Upper lobe of right lung (tissue), 1 donor: ENCODE measurements around the gene TMEM69. TPM values are rescaled to one million over a fixed set of nuclear protein-coding genes. Genes with fewer than 3 reads are reported as not detected.
"Not testable (repeated sequence)": the region's sequence is repeated elsewhere in the genome, so short reads cannot be mapped to it uniquely, and the experiment has no call there.

Source experiments
- ATAC-seq: fragments of 200-7000 bp; cut with Tn5 transposase; one replicate; pipeline ENCODE4 v1.9.1; 2020; ENCODE audit warnings: mild to moderate bottlenecking, moderate library complexity
- DNase-seq: peaks from one replicate; pipeline ENCODE4 v3.0.0-alpha.2; 2020
- H3K27ac ChIP-seq: fragments of 200-600 bp; one replicate; pipeline ENCODE4 v1.8.0; 2022
- H3K27me3 ChIP-seq: fragments of 200-600 bp; one replicate; pipeline ENCODE4 v1.8.0; 2022; ENCODE audit warnings: mild to moderate bottlenecking
- H3K36me3 ChIP-seq: fragments of 200-600 bp; one replicate; pipeline ENCODE4 v1.8.0; 2022
- H3K4me1 ChIP-seq: fragments of 200-600 bp; one replicate; pipeline ENCODE4 v1.8.0; 2022
- H3K4me3 ChIP-seq: fragments of 200-600 bp; one replicate; pipeline ENCODE4 v1.8.0; 2022; ENCODE audit warnings: mild to moderate bottlenecking
- H3K9me3 ChIP-seq: fragments of 200-600 bp; one replicate; pipeline ENCODE4 v1.8.0; 2022
- CTCF ChIP-seq: fragments of 200-600 bp; IDR thresholded peaks from one replicate; pipeline ENCODE4 v1.8.0; 2022; ENCODE audit warnings: antibody characterized with exemption
- intact Hi-C: fragments of 100-400 bp; cut with DNase I; formaldehyde crosslinking; loops from one replicate; pipeline ENCODE4 v1.11.0; 2022
- total RNA-seq: library from RNA; stranded (reverse); fragmentation: NEBNext Ultra II Directional; extraction: Animal tissue kit (Norgen Biotek cat#: 25700); gene quantifications from one replicate; pipeline ENCODE4 v1.2.1, GENCODE V29; 2021
- donor health status: DM: no; HTN: yes; CAD: no; lungs with severe emphysema.

The TMEM69 gene
- total RNA-seq, 1 donor from 2014 or later: 15.5 TPM

GRCh38 chr1:45716700-45717099 lies 28.7 kb downstream of the TMEM69 start:
- peaks cover 22% of the 10 kb centered on the region for H3K36me3 ChIP-seq
- H3K9me3 ChIP-seq: no peaks in the 10 kb centered on the region
- TF ChIP-seq CTCF: no peak
- no peaks in the 10 kb centered on the region for H3K4me1 ChIP-seq
- ATAC-seq: no peak
- no peaks in the 10 kb centered on the region for H3K27me3 ChIP-seq
- no peak overlapping the region for H3K27ac ChIP-seq
- DNase-seq: no peak
- intact Hi-C loops: no loop called here
- no peak overlapping the region for H3K4me3 ChIP-seq

- H3K36me3 ChIP-seq: peaks cover 17% of the 10 kb centered on the region
- H3K27me3 ChIP-seq, H3K27ac ChIP-seq, ATAC-seq, H3K4me1 ChIP-seq, H3K4me3 ChIP-seq, DNase-seq, intact Hi-C loops, H3K9me3 ChIP-seq: not testable (repeated sequence)
These were observed 29.4 kb downstream of the TMEM69 start for GRCh38 chr1:45717386-45717785.

- ATAC-seq (peak; percentile 31), DNase-seq (no peak)
- Histone ChIP-seq H3K27me3 (no peaks in the 10 kb centered on the region), H3K36me3 (peaks cover 12% of the 10 kb centered on the region), H3K27ac (no peak overlapping the region), H3K9me3 (no peaks in the 10 kb centered on the region), H3K4me3 (no peak overlapping the region), H3K4me1 (no peaks in the 10 kb centered on the region)
- TF ChIP-seq CTCF: no peak
- intact Hi-C loops: no loop called here
These were observed 30.3 kb downstream of the TMEM69 start for GRCh38 chr1:45718289-45718688.

GRCh38 chr1:45721207-45721606 lies 33.2 kb downstream of the TMEM69 start:
- intact Hi-C loops: no loop called here
- Histone ChIP-seq H3K27me3 (no peaks in the 10 kb centered on the region), H3K36me3 (peaks cover 2% of the 10 kb centered on the region), H3K4me3 (no peak overlapping the region), H3K27ac (no peak overlapping the region), H3K9me3 (no peaks in the 10 kb centered on the region), H3K4me1 (no peaks in the 10 kb centered on the region)
- no peak for TF ChIP-seq CTCF
- DNase-seq (no peak), ATAC-seq (no peak)

DNA sequence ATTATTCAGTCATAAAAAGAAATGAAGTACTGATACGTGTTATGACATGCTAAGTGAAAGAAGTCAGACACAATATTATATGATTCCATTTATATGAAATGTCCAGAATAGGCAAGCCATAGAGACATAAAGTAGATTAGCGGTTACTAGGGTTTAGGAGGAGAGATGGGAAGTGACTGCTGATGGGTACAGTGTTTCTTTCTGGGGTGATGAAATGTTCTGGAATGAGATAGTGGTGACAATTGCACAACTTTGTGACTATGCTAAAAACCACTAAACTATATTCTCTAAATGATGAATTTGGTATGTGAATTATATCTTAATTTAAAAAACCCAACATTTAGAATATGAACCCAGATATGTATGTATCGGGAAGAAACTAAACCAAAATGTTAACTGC lies 34.8 kb downstream of the TMEM69 start:
- DNase-seq (no peak), ATAC-seq (peak; percentile 62)
- Histone ChIP-seq H3K27ac (no peak overlapping the region), H3K4me1 (no peaks in the 10 kb centered on the region), H3K9me3 (no peaks in the 10 kb centered on the region), H3K27me3 (no peaks in the 10 kb centered on the region), H3K4me3 (no peak overlapping the region), H3K36me3 (peaks cover 13% of the 10 kb centered on the region)
- intact Hi-C loops: no loop called here
- no peak for TF ChIP-seq CTCF

DNA sequence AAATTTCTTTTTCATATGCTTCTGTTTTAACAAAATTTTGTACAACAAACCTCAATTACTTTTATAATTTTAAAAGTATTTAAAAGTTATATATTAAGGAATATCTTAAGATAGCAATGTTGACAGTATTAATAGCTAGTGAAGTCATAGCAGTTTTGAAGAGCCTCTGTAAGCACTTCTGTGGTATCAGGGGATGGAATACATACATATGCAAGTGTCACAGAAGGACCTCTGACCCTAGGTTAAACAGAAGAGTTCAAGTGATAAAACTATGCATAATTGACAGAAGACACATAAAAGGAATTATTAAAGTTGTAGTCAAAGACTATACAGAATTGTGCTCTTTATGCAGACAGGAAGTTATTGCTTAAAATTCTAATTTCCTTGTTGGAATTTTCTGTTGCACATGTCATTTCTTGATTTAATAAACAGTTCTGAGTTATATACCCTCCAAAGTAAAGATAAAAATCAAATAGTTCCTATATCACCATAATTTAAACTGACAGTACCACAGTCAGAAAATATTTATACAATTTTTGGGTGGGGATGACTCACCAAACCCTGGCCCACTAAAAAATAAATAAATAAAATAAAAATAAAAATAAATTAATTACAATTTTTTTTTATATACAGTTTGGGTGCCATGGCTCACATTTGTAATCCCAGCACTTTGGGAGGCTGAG lies 35.4 kb downstream of the TMEM69 start:
- ATAC-seq (no peak), DNase-seq (no peak)
- no peak for TF ChIP-seq CTCF
- no peak overlapping the region for H3K4me3 ChIP-seq
- no peak overlapping the region for H3K27ac ChIP-seq
- no peaks in the 10 kb centered on the region for H3K27me3 ChIP-seq
- H3K36me3 ChIP-seq: peaks cover 14% of the 10 kb centered on the region
- H3K4me1 ChIP-seq: no peaks in the 10 kb centered on the region
- no peaks in the 10 kb centered on the region for H3K9me3 ChIP-seq
- intact Hi-C loops: no loop called here

- H3K4me1 ChIP-seq, H3K4me3 ChIP-seq, DNase-seq, intact Hi-C loops, H3K27ac ChIP-seq, ATAC-seq, H3K9me3 ChIP-seq, H3K27me3 ChIP-seq: not testable (repeated sequence)
- H3K36me3 ChIP-seq: peaks cover 14% of the 10 kb centered on the region
These were observed 38.0 kb downstream of the TMEM69 start for GRCh38 chr1:45726007-45726406.
